ENCODE results near the gene ALG3. TPM values are rescaled to one million over a fixed set of nuclear protein-coding genes. Genes with fewer than 3 reads are reported as not detected.

The ALG3 gene
- total and polyA plus RNA-seq, 2 donors (not counting 3 experiments of a cell fraction or from before 2014, with no cell fraction given), result 42.9 to 99.9 TPM

GRCh38 chr3:184203526-184203925, 45.2 kb downstream of the ALG3 start:
- ChIA-PET CTCF (interaction anchor here (0.5 to 1.4 kb wide), 4 partner anchors 13 to 308 kb away, joined by 3 to 5 read pairs (median 3); no protein-coding TSS in a partner anchor), POLR2A (no interaction called here)
- dilution Hi-C loops (cut with MboI; ENCODE audit: extremely low pct_ligation_motif_present, low sequenced_read_pairs) (no loop called here), intact Hi-C loops (cut with micrococcal nuclease) (no loop called here)
- DNase-seq (ENCODE audit: low read depth, low spot score) (no peak), FAIRE-seq (no peak)
- TF ChIP-seq GATA2 (IDR thresholded peaks at IDR 0.05; ENCODE audit: insufficient read depth, insufficient read length, low read depth, low read length) (no peak), CTCF (IDR thresholded peaks at IDR 0.05; ENCODE audit: extremely low read depth in 1 of 2, insufficient read depth in 1 of 2, low read depth in 1 of 2, low read length in 2 of 2) (no peak), JUN (IDR thresholded peaks at IDR 0.05; ENCODE audit: borderline replicate concordance, insufficient read depth, insufficient read length, low read depth) (no peak), EZH2 (IDR thresholded peaks at IDR 0.05; ENCODE audit: borderline replicate concordance, low read depth, low read length, severe bottlenecking) (no peak), FOS (IDR thresholded peaks at IDR 0.05; ENCODE audit: borderline replicate concordance, insufficient read depth, low read length) (no peak), POLR2AphosphoS5 (IDR thresholded peaks at IDR 0.05; ENCODE audit: insufficient read depth, low read depth, low read length) (no peak), POLR2A (IDR thresholded peaks at IDR 0.05; ENCODE audit: low read depth, low read length) (no peak), MYC (IDR thresholded peaks at IDR 0.05; ENCODE audit: low read depth, low read length) (no peak)
- TF ChIP-seq, protein P1, sequence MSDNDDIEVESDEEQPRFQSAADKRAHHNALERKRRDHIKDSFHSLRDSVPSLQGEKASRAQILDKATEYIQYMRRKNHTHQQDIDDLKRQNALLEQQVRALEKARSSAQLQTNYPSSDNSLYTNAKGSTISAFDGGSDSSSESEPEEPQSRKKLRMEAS (IDR thresholded peaks at IDR 0.05; ENCODE audit: insufficient read depth, insufficient read length), result no peak
- Histone ChIP-seq H3K9me3 (replicated peaks; ENCODE audit: control insufficient read depth, insufficient read depth, low read length) (no peaks in the 10 kb centered on the region), H3K9ac (replicated peaks; ENCODE audit: extremely low read depth, insufficient read depth, low read length) (no peak overlapping the region), H4K20me1 (replicated peaks; ENCODE audit: control insufficient read depth, extremely low read depth, insufficient read depth, low read length) (no peaks in the 10 kb centered on the region), H3K9me1 (replicated peaks; ENCODE audit: control insufficient read depth, extremely low read depth, insufficient read depth, low read length) (no peaks in the 10 kb centered on the region), H3K79me2 (ENCODE audit: control insufficient read depth, insufficient read depth, low read length) (no peaks in the 10 kb centered on the region), H2AFZ (ENCODE audit: low read depth, low read length) (no peak overlapping the region), H3K4me1 (ENCODE audit: control insufficient read depth, extremely low read depth, insufficient read depth, low read length) (no peaks in the 10 kb centered on the region), H3K4me2 (ENCODE audit: insufficient read depth, low read length) (no peak overlapping the region), H3K27ac (ENCODE audit: insufficient read depth, low read depth, low read length) (no peak overlapping the region), H3K36me3 (ENCODE audit: control insufficient read depth in 2 of 2, extremely low read depth in 1 of 2, insufficient read depth in 2 of 2, low read length in 2 of 2) (no peaks in the 10 kb centered on the region), H3K27me3 (ENCODE audit: control insufficient read depth in 2 of 2, insufficient read depth in 2 of 2, low read length in 2 of 2) (peaks cover 7% of the 10 kb centered on the region in 2 experiments), H3K4me3 (replicated peaks in 1 of 3; ENCODE audit: insufficient read depth in 1 of 3, low read depth in 1 of 3, low read length in 3 of 3) (no peak overlapping the region)
- BruUV-seq (replicated peaks), result no TSS peak

All from endothelial cell of umbilical vein (primary cell).